ENCODE results near the gene FGF5. TPM values are rescaled to one million over a fixed set of nuclear protein-coding genes. Genes with fewer than 3 reads are reported as not detected.
"Not testable (repeated sequence)": the region's sequence is repeated elsewhere in the genome, so short reads cannot be mapped to it uniquely, and the experiment has no call there.

The FGF5 gene
- total RNA-seq, 1 donor from 2014 or later, result not detected

- H3K4me1 ChIP-seq, result peaks cover under 1% of the 10 kb centered on the region
- H3K27ac ChIP-seq, result no peak overlapping the region
- no peaks in the 10 kb centered on the region for H3K36me3 ChIP-seq
- no peak overlapping the region for H3K4me3 ChIP-seq
- no peaks in the 10 kb centered on the region for H3K9me3 ChIP-seq
- peaks cover 37% of the 10 kb centered on the region for H3K27me3 ChIP-seq
- intact Hi-C loops (cut with DNase I), result no loop called here
- ATAC-seq (no peak), DNase-seq (no peak)
- TF ChIP-seq CTCF (IDR thresholded peaks at IDR 0.05), result no peak
These were observed 5.3 kb downstream of the FGF5 start for GRCh38 chr4:80271801-80272200.

- H3K36me3 ChIP-seq, result no peaks in the 10 kb centered on the region
- no peak overlapping the region for H3K4me3 ChIP-seq
- no peaks in the 10 kb centered on the region for H3K9me3 ChIP-seq
- no peak for TF ChIP-seq CTCF (IDR thresholded peaks at IDR 0.05)
- DNase-seq (no peak), ATAC-seq (no peak)
- no peaks in the 10 kb centered on the region for H3K27me3 ChIP-seq
- no peak overlapping the region for H3K27ac ChIP-seq
- intact Hi-C loops (cut with DNase I), result no loop called here
- H3K4me1 ChIP-seq, result no peaks in the 10 kb centered on the region
These were observed 10.5 kb downstream of the FGF5 start for GRCh38 chr4:80276931-80277330.

- no peaks in the 10 kb centered on the region for H3K9me3 ChIP-seq
- no peaks in the 10 kb centered on the region for H3K4me1 ChIP-seq
- H3K27ac ChIP-seq, result no peak overlapping the region
- ATAC-seq, result no peak
- H3K36me3 ChIP-seq, result no peaks in the 10 kb centered on the region
- no peak for DNase-seq
- intact Hi-C loops (cut with DNase I), result no loop called here
- no peaks in the 10 kb centered on the region for H3K27me3 ChIP-seq
- TF ChIP-seq CTCF (IDR thresholded peaks at IDR 0.05), result no peak
- H3K4me3 ChIP-seq, result no peak overlapping the region
These were observed 13.3 kb downstream of the FGF5 start for GRCh38 chr4:80279751-80280150.

GRCh38 chr4:80286451-80286850 is 20.0 kb downstream of the FGF5 start:
- intact Hi-C loops (cut with DNase I), result no loop called here
- no peak for ATAC-seq

GRCh38 chr4:80290665-80291064 is 24.2 kb downstream of the FGF5 start:
- H3K9me3 ChIP-seq; intact Hi-C loops (cut with DNase I): not testable (repeated sequence)

More at GRCh38 chr4:80286451-80286850, 20.0 kb downstream of the FGF5 start:
- Histone ChIP-seq H3K27ac (no peak overlapping the region), H3K4me3 (no peak overlapping the region), H3K36me3 (no peaks in the 10 kb centered on the region), H3K9me3 (no peaks in the 10 kb centered on the region), H3K4me1 (no peaks in the 10 kb centered on the region), H3K27me3 (no peaks in the 10 kb centered on the region)
- no peak for DNase-seq
- no peak for TF ChIP-seq CTCF (IDR thresholded peaks at IDR 0.05)

GRCh38 chr4:80294206-80294605 is 27.7 kb downstream of the FGF5 start:
- Histone ChIP-seq H3K4me1 (no peaks in the 10 kb centered on the region), H3K4me3 (no peak overlapping the region), H3K27me3 (no peaks in the 10 kb centered on the region), H3K36me3 (no peaks in the 10 kb centered on the region), H3K9me3 (no peaks in the 10 kb centered on the region), H3K27ac (no peak overlapping the region)
- no peak for TF ChIP-seq CTCF (IDR thresholded peaks at IDR 0.05)
- DNase-seq (no peak), ATAC-seq (no peak)
- intact Hi-C loops (cut with DNase I), result no loop called here

More at GRCh38 chr4:80290665-80291064, 24.2 kb downstream of the FGF5 start:
- not testable (repeated sequence) for H3K4me1 ChIP-seq, H3K36me3 ChIP-seq, DNase-seq, H3K27me3 ChIP-seq, H3K4me3 ChIP-seq, ATAC-seq, H3K27ac ChIP-seq
